SK-N-MC (cell line): ENCODE measurements around the gene BRD3OS.

Experiments used
- DNase-seq: peaks from one replicate; pipeline ENCODE4 v3.0.0-alpha.2; 2011; ENCODE audit warnings: low read depth, low spot score
- H3K27ac ChIP-seq: fragments of 200-600 bp; sonication (generic); 2 replicates; pipeline ENCODE4 v1.5.1; 2016; ENCODE audit warnings: mixed run types
- H3K36me3 ChIP-seq: fragments of 200-600 bp; sonication (generic); 2 replicates; pipeline ENCODE4 v1.6.1; 2017; ENCODE audit warnings: antibody characterized with exemption, low read length, mixed read lengths; ENCODE audit not compliant: insufficient read depth
- H3K4me3 ChIP-seq: fragments of 200-600 bp; sonication (generic); 2 replicates; pipeline ENCODE4 v1.5.1; 2016
- H3K9ac ChIP-seq: fragments of 200-600 bp; sonication (generic); 2 replicates; pipeline ENCODE4 v1.8.0; 2017; ENCODE audit warnings: mixed run types, mixed read lengths; ENCODE audit not compliant: insufficient read length
- H3K9me3 ChIP-seq: fragments of 200-600 bp; sonication (generic); 2 replicates; pipeline ENCODE4 v1.6.1; 2017; ENCODE audit warnings: low read depth, mild to moderate bottlenecking, antibody characterized with exemption, low read length, moderate library complexity, mixed read lengths
- EZH2 ChIP-seq: fragments of 200-600 bp; sonication (generic); IDR thresholded peaks from one replicate; pipeline ENCODE4 v1.6.1; 2017; ENCODE audit warnings: antibody characterized with exemption
- FOXP2 ChIP-seq: optimal IDR thresholded peaks from 2 replicates; pipeline ENCODE3; 2011; ENCODE audit warnings: mild to moderate bottlenecking, moderate library complexity; ENCODE audit not compliant: insufficient read depth; ENCODE audit errors: extremely low read length, control extremely low read depth
- POLR2AphosphoS5 ChIP-seq: IDR thresholded peaks from 2 replicates; pipeline ENCODE4 v1.6.1; 2012; ENCODE audit warnings: mild to moderate bottlenecking, low read depth, low read length, borderline replicate concordance

The BRD3OS gene

GRCh38 chr9:134059661-134060395 is 34.5 kb downstream of the BRD3OS start:
- H3K9ac ChIP-seq, result no peak overlapping the region
- H3K9me3 ChIP-seq, result no peaks in the 10 kb centered on the region
- H3K36me3 ChIP-seq, result no peaks in the 10 kb centered on the region
- no peak overlapping the region for H3K4me3 ChIP-seq
- H3K27ac ChIP-seq, result no peak overlapping the region
- no peak for DNase-seq
- TF ChIP-seq FOXP2 (no peak), EZH2 (no peak)

- H3K27ac ChIP-seq, result no peak overlapping the region
- H3K4me3 ChIP-seq, result no peak overlapping the region
- no peak for DNase-seq
- H3K9ac ChIP-seq, result no peak overlapping the region
- TF ChIP-seq EZH2, result no peak
- TF ChIP-seq POLR2AphosphoS5, result no peak
- TF ChIP-seq FOXP2, result no peak
- no peaks in the 10 kb centered on the region for H3K9me3 ChIP-seq
- H3K36me3 ChIP-seq, result no peaks in the 10 kb centered on the region
Measured at GRCh38 chr9:134060546-134060945, 35.3 kb downstream of the BRD3OS start.

GRCh38 chr9:134061019-134061687 is 35.9 kb downstream of the BRD3OS start:
- no peaks in the 10 kb centered on the region for H3K36me3 ChIP-seq
- H3K27ac ChIP-seq, result no peak overlapping the region
- no peak overlapping the region for H3K4me3 ChIP-seq
- TF ChIP-seq FOXP2, result no peak
- no peak for TF ChIP-seq EZH2
- no peak for TF ChIP-seq POLR2AphosphoS5
- no peaks in the 10 kb centered on the region for H3K9me3 ChIP-seq
- no peak overlapping the region for H3K9ac ChIP-seq
- DNase-seq, result no peak

- H3K36me3 ChIP-seq, result no peaks in the 10 kb centered on the region
- H3K4me3 ChIP-seq, result no peak overlapping the region
- TF ChIP-seq FOXP2, result no peak
- no peak for TF ChIP-seq POLR2AphosphoS5
- TF ChIP-seq EZH2, result no peak
- no peak overlapping the region for H3K27ac ChIP-seq
- H3K9ac ChIP-seq, result no peak overlapping the region
- no peaks in the 10 kb centered on the region for H3K9me3 ChIP-seq
- no peak for DNase-seq
Measured at GRCh38 chr9:134061688-134062371, 36.5 kb downstream of the BRD3OS start.

GRCh38 chr9:134062461-134063087 is 37.3 kb downstream of the BRD3OS start:
- Histone ChIP-seq H3K9ac (no peak overlapping the region), H3K27ac (no peak overlapping the region), H3K36me3 (no peaks in the 10 kb centered on the region), H3K9me3 (no peaks in the 10 kb centered on the region), H3K4me3 (no peak overlapping the region)
- DNase-seq, result no peak
- TF ChIP-seq POLR2AphosphoS5, result no peak
- TF ChIP-seq FOXP2, result no peak
- no peak for TF ChIP-seq EZH2

- no peak for DNase-seq
- H3K4me3 ChIP-seq, result no peak overlapping the region
- H3K27ac ChIP-seq, result no peak overlapping the region
- H3K36me3 ChIP-seq, result no peaks in the 10 kb centered on the region
- no peak for TF ChIP-seq EZH2
- no peak for TF ChIP-seq POLR2AphosphoS5
- TF ChIP-seq FOXP2, result no peak
- no peak overlapping the region for H3K9ac ChIP-seq
- no peaks in the 10 kb centered on the region for H3K9me3 ChIP-seq
Measured at GRCh38 chr9:134063088-134063570, 37.8 kb downstream of the BRD3OS start.

- TF ChIP-seq POLR2AphosphoS5, result no peak
- TF ChIP-seq EZH2, result no peak
- TF ChIP-seq FOXP2, result no peak
Measured at GRCh38 chr9:134063571-134064450, 38.5 kb downstream of the BRD3OS start.

More at GRCh38 chr9:134063571-134064450, 38.5 kb downstream of the BRD3OS start:
- H3K9ac ChIP-seq, result no peak overlapping the region
- H3K4me3 ChIP-seq, result no peak overlapping the region
- H3K9me3 ChIP-seq, result no peaks in the 10 kb centered on the region
- no peak overlapping the region for H3K27ac ChIP-seq
- no peak for DNase-seq
- no peaks in the 10 kb centered on the region for H3K36me3 ChIP-seq
